Fibroblast of mammary gland (primary cell): Measurements from ENCODE around the gene CNGB1.
A peak's percentile ranks its signal among the peaks of the same experiment; 100 is the strongest.

Experiments
- DNase-seq: peaks from one replicate; pipeline ENCODE4 v3.0.0-alpha.2; 2010; ENCODE audit warnings: low read depth
- H3K4me3 ChIP-seq: 2 replicates; pipeline ENCODE4 v1.5.1; 2011; ENCODE audit warnings: low read depth, mild to moderate bottlenecking, low read length, moderate library complexity; ENCODE audit not compliant: control insufficient read depth
- CTCF ChIP-seq: conservative IDR thresholded peaks from 2 replicates; pipeline ENCODE4 v1.5.1; 2011; ENCODE audit warnings: low read depth, low read length, inconsistent platforms; ENCODE audit not compliant: control insufficient read depth, insufficient read depth

The CNGB1 gene

GRCh38 chr16:57887711-57888110 is 83.2 kb downstream of the CNGB1 start:
- no peak overlapping the region for H3K4me3 ChIP-seq
- TF ChIP-seq CTCF, result no peak
- no peak for DNase-seq

DNA sequence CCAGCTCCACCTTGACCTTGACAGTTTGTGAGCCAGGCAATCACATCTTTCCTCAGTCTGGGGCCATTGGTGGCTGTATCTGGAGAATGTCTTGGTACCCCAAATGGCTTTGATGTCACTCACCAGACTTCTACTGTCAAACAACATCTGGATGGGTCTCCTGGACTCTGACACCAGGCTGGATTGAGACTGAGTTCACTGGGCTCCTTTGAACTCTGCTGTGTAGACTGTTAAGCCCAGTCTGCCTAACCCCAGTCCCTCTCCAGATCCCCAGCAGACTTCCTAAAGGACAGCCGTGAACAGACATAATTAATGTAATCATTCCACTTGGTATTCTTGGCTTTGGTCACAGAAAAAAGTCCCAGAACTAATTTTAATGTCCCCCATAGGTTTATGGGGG is 84.5 kb downstream of the CNGB1 start:
- no peak overlapping the region for H3K4me3 ChIP-seq
- no peak for TF ChIP-seq CTCF
- DNase-seq, result no peak

GRCh38 chr16:57884655-57885133 is 86.2 kb downstream of the CNGB1 start:
- no peak overlapping the region for H3K4me3 ChIP-seq
- TF ChIP-seq CTCF, result no peak
- DNase-seq, result no peak

GRCh38 chr16:57883953-57884654 is 86.8 kb downstream of the CNGB1 start:
- TF ChIP-seq CTCF, result no peak
- no peak overlapping the region for H3K4me3 ChIP-seq
- no peak for DNase-seq

GRCh38 chr16:57883480-57883879 is 87.4 kb downstream of the CNGB1 start:
- TF ChIP-seq CTCF, result no peak
- no peak for DNase-seq
- H3K4me3 ChIP-seq, result no peak overlapping the region

DNA sequence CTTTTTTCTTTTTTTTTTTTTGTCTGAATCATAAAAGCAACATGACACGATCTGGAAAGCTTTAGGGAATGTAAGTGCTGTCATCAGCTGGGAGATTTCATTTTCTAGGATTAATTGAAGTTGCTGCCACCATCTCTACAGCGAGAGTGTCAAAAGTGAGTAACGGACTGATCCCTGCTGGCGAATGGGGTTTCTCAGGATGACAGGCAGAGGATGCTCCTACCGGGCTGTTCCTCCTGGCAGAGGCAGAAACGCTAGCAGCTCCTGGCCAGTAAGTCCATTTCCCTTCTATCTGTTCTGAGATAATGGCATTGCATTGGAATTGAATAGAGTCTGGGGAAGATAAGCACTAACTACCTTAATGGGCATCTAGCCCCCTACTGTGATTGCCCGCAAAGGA is 88.1 kb downstream of the CNGB1 start:
- peak; percentile 28 for DNase-seq
- TF ChIP-seq CTCF, result no peak

More for the DNA sequence above, 88.1 kb downstream of the CNGB1 start:
- H3K4me3 ChIP-seq, result no peak overlapping the region
